ENCODE measurements around the gene IRF2. TPM values are rescaled to one million over a fixed set of nuclear protein-coding genes. Genes with fewer than 3 reads are reported as not detected.
A peak's percentile ranks its signal among the peaks of the same experiment; 100 is the strongest.

Gene IRF2
- polyA plus RNA-seq, 1 donor from 2014 or later = 105 TPM

DNA sequence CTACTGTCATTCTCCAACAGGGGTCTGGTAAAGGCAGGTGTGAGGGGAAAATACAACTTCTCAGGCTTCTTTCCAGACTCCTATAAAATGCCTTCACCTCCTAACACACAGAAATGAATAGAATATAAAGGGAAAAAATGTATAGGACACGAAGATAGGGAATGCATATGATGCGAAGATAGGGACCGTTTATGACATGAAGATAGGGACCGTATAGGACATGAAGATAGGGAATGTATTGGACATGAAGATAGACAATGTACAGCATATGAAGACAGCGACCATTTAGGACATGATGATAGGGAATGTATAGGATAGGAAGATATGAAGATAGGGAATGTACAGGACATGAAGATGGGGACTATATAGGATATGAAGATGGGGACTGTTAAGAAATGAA is 10.5 kb downstream of the IRF2 start:
- peaks cover 4% of the 10 kb centered on the region for H3K36me3 Mint-ChIP-seq
- H3K4me1 Mint-ChIP-seq = peaks cover 55 to 75% (median 55%) of the 10 kb centered on the region in 3 donors
- H3K27me3 Mint-ChIP-seq = no peaks in the 10 kb centered on the region
- H3K9me3 Mint-ChIP-seq = no peaks in the 10 kb centered on the region
- peak overlapping the region in 1 of 3 donors; percentile 16 for H3K27ac Mint-ChIP-seq
- no peak overlapping the region for H3K4me3 Mint-ChIP-seq

DNA sequence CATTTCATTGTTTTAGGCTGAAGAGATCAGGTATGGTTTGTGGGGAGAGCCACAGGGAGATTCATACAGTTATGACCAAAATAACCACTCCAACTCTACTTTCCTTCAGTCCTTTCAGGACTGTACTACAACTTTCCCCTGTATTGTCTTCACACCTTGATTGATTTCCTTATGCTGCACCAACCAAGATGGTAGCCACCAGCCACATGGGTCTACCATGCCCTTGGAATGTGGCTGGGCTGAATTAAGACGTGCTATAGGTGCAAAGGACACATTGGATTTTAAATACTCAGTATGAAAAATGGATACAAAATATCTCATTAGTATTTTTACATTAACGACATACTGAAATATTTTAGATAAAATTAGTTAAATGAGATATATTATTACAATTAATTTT is 11.2 kb downstream of the IRF2 start:
- Mint-ChIP-seq H3K9me3 (no peaks in the 10 kb centered on the region), H3K27me3 (no peaks in the 10 kb centered on the region), H3K4me3 (no peak overlapping the region), H3K36me3 (peaks cover 4% of the 10 kb centered on the region), H3K27ac (peak overlapping the region; percentile 9 to 90 (median 50)), H3K4me1 (peaks cover 56 to 78% (median 62%) of the 10 kb centered on the region in 3 donors)

GRCh38 chr4:184462724-184463123 is 11.6 kb downstream of the IRF2 start:
- Mint-ChIP-seq H3K27me3 (no peaks in the 10 kb centered on the region), H3K27ac (peak overlapping the region in 1 of 3 donors; percentile 50), H3K36me3 (peaks cover 4% of the 10 kb centered on the region), H3K4me1 (peaks cover 59 to 83% (median 64%) of the 10 kb centered on the region in 3 donors), H3K4me3 (no peak overlapping the region), H3K9me3 (no peaks in the 10 kb centered on the region)

GRCh38 chr4:184461711-184462441 is 12.5 kb downstream of the IRF2 start:
- Mint-ChIP-seq H3K27ac (peak overlapping the region in 2 of 3 donors; percentile 65 to 87), H3K27me3 (peaks cover 2% of the 10 kb centered on the region), H3K36me3 (peaks cover 4% of the 10 kb centered on the region), H3K9me3 (no peaks in the 10 kb centered on the region), H3K4me1 (peaks cover 61 to 83% (median 65%) of the 10 kb centered on the region in 3 donors), H3K4me3 (peak overlapping the region; percentile 28 to 68 (median 32))

DNA sequence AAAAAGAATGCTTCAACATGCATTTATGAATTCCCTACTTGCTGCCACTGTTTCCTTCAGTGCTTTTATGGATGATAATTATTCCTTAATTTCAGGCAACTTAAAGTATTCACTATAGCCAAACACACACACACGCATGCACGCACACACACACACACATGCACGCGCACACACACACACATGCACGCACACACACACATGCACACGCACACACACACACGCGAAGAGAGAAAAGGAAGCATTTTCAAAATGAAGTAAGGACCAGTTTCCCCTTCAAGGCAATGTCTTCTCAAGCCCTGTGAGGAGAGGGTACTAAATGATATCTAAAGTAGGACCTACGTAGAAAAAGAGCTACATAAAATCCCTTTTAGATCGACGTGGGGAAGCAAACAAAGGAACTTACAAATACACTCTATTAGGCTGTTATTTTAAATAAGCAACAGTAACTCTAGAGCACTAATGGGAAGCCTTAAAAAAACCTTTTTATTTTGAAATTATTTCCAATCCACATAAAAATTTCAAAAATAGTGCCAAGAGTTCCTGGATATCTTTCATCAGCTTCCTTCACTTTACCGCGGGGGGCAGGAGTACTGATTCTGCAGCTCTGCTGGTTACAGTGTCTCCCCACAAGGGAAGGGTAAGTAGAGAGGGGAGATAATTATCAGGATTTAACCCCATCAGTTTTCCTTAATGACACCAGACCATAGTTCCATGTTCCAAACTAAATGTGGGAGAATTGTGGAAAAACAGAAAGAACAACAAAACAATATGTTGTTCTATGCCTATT is 13.7 kb downstream of the IRF2 start:
- Mint-ChIP-seq H3K27me3 (peaks cover 2% of the 10 kb centered on the region), H3K4me3 (peak overlapping the region in 2 of 4 donors; percentile 56 to 65), H3K9me3 (no peaks in the 10 kb centered on the region), H3K27ac (peak overlapping the region in 1 of 3 donors; percentile 65), H3K4me1 (peaks cover 60 to 84% (median 69%) of the 10 kb centered on the region in 3 donors), H3K36me3 (peaks cover 4% of the 10 kb centered on the region)

- H3K4me3 Mint-ChIP-seq = peak overlapping the region in 1 of 4 donors; percentile 55
Measured at GRCh38 chr4:184459413-184459812, 14.9 kb downstream of the IRF2 start.

GRCh38 chr4:184457535-184458249 is 16.7 kb downstream of the IRF2 start:
- peaks cover 2% of the 10 kb centered on the region for H3K27me3 Mint-ChIP-seq
- H3K36me3 Mint-ChIP-seq = no peaks in the 10 kb centered on the region
- H3K9me3 Mint-ChIP-seq = no peaks in the 10 kb centered on the region
- peak overlapping the region; percentile 41 to 76 (median 43) for H3K27ac Mint-ChIP-seq
- peak overlapping the region in 2 of 4 donors; percentile 76 to 77 for H3K4me3 Mint-ChIP-seq
- peaks cover 66 to 81% (median 80%) of the 10 kb centered on the region in 3 donors for H3K4me1 Mint-ChIP-seq

More at GRCh38 chr4:184459413-184459812, 14.9 kb downstream of the IRF2 start:
- no peaks in the 10 kb centered on the region for H3K9me3 Mint-ChIP-seq
- H3K36me3 Mint-ChIP-seq = peaks cover 2% of the 10 kb centered on the region
- H3K27me3 Mint-ChIP-seq = peaks cover 2% of the 10 kb centered on the region
- peak overlapping the region in 2 of 3 donors; percentile 3 to 51 for H3K27ac Mint-ChIP-seq
- peaks cover 63 to 83% (median 79%) of the 10 kb centered on the region in 3 donors for H3K4me1 Mint-ChIP-seq

GRCh38 chr4:184456337-184456736 is 18.0 kb downstream of the IRF2 start:
- Mint-ChIP-seq H3K9me3 (no peaks in the 10 kb centered on the region), H3K27ac (no peak overlapping the region), H3K36me3 (no peaks in the 10 kb centered on the region), H3K4me3 (no peak overlapping the region), H3K27me3 (peaks cover 2% of the 10 kb centered on the region), H3K4me1 (peaks cover 61 to 79% (median 73%) of the 10 kb centered on the region in 3 donors)

DNA sequence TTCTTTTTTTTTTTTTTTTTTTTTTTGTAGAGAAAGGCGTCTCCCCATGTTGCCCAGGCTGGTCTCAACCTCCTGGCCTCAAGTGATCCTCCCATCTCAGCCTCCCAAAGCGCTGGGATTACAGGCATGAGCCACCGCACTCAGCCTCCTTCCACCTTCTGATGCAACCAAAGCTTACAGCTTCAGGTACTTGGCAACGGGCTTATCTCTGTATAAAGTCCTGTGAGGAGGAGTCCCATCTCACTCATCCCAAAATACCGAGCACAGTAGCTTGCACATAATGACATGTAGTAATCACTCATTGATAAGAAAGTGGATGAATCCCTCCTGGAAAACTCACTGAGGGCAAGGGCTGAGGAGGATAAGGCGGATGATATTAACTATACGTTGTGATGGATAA is 19.1 kb downstream of the IRF2 start:
- Mint-ChIP-seq H3K27ac (no peak overlapping the region), H3K36me3 (peaks cover 2% of the 10 kb centered on the region), H3K9me3 (no peaks in the 10 kb centered on the region), H3K4me1 (peaks cover 63 to 76% (median 72%) of the 10 kb centered on the region in 3 donors), H3K4me3 (peak overlapping the region in 1 of 4 donors; percentile 36), H3K27me3 (peaks cover 2% of the 10 kb centered on the region)

- Mint-ChIP-seq H3K27ac (peak overlapping the region; percentile 8 to 95 (median 16)), H3K4me1 (peaks cover 69 to 76% (median 71%) of the 10 kb centered on the region in 3 donors), H3K4me3 (peak overlapping the region; percentile 12 to 87 (median 79)), H3K27me3 (peaks cover 2% of the 10 kb centered on the region), H3K36me3 (peaks cover 2% of the 10 kb centered on the region), H3K9me3 (no peaks in the 10 kb centered on the region)
Measured at GRCh38 chr4:184453365-184454160, 20.8 kb downstream of the IRF2 start.

DNA sequence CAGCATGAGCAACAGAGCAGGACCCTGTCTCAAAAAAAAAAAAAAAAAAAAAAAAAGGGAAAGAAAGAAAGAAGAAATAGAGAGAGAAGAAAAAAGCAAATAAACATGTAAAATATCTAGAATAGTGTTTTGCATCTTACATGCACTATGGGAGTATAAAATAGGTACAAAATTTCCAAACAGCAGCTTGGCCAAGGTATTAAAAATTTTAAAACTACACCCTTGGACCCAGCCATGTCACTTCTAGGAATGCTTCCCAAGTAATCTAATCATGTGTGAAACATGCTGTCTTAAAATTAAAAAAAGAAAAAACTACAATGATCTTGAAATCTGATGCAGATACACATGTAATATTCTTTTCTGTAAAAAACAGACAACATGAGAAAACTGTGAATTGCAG is 21.6 kb downstream of the IRF2 start:
- H3K36me3 Mint-ChIP-seq = peaks cover 2% of the 10 kb centered on the region
- no peak overlapping the region for H3K4me3 Mint-ChIP-seq
- peaks cover 2% of the 10 kb centered on the region for H3K27me3 Mint-ChIP-seq
- H3K9me3 Mint-ChIP-seq = no peaks in the 10 kb centered on the region
- peaks cover 69 to 74% (median 71%) of the 10 kb centered on the region in 3 donors for H3K4me1 Mint-ChIP-seq
- H3K27ac Mint-ChIP-seq = no peak overlapping the region

GRCh38 chr4:184451726-184452125 is 22.6 kb downstream of the IRF2 start:
- H3K4me3 Mint-ChIP-seq = peak overlapping the region in 2 of 4 donors; percentile 22 to 69
- peaks cover 67 to 69% (median 69%) of the 10 kb centered on the region in 3 donors for H3K4me1 Mint-ChIP-seq
- H3K9me3 Mint-ChIP-seq = no peaks in the 10 kb centered on the region
- H3K36me3 Mint-ChIP-seq = peaks cover 8% of the 10 kb centered on the region
- peak overlapping the region in 1 of 3 donors; percentile 62 for H3K27ac Mint-ChIP-seq
- H3K27me3 Mint-ChIP-seq = no peaks in the 10 kb centered on the region

GRCh38 chr4:184450743-184451535 is 23.4 kb downstream of the IRF2 start:
- H3K4me1 Mint-ChIP-seq = peaks cover 72 to 73% (median 73%) of the 10 kb centered on the region in 3 donors
- H3K27me3 Mint-ChIP-seq = no peaks in the 10 kb centered on the region
- H3K27ac Mint-ChIP-seq = peak overlapping the region; percentile 12 to 62 (median 17)
- H3K4me3 Mint-ChIP-seq = peak overlapping the region; percentile 3 to 66 (median 24)
- H3K9me3 Mint-ChIP-seq = no peaks in the 10 kb centered on the region
- peaks cover 8% of the 10 kb centered on the region for H3K36me3 Mint-ChIP-seq

Measured in IgD-negative memory B cell (primary cell).